Adrenal gland (tissue), 12 donors: ENCODE results near the gene MAP3K9. TPM values are rescaled to one million over a fixed set of nuclear protein-coding genes. Genes with fewer than 3 reads are reported as not detected.
"Not testable (repeated sequence)": the region's sequence is repeated elsewhere in the genome, so short reads cannot be mapped to it uniquely, and the experiment has no call there.

Experiments
- DNase-seq, 7 donors: peaks; one replicate each; pipeline ENCODE4 v3.0.0-alpha.2; 2019 to 2020
- H3K27ac ChIP-seq, 5 donors: fragments of 200-600 bp; sonication (generic) in 4 of 5; 1 replicate in 3 of 5; 2 replicates in 2 of 5; pipeline versions ENCODE4 v1.5.1 to v1.8.0; 2016 to 2020; ENCODE audit warnings: mild to moderate bottlenecking in 1 of 5
- H3K27me3 ChIP-seq: fragments of 200-600 bp; 2 replicates; pipeline ENCODE4 v1.8.0; 2021
- H3K36me3 ChIP-seq, 2 donors: fragments of 200-600 bp; replicated peaks in 1 of 2; 1 replicate in 1 of 2; 2 replicates in 1 of 2; pipeline versions ENCODE4 v1.5.1 to v1.8.0; 2018 to 2022
- H3K4me1 ChIP-seq, 2 donors: fragments of 200-600 bp; replicated peaks in 1 of 2; 1 replicate in 1 of 2; 2 replicates in 1 of 2; pipeline versions ENCODE4 v1.5.1 to v1.8.0; 2018 to 2021
- H3K4me3 ChIP-seq, 4 donors: fragments of 200-600 bp; sonication (generic) in 3 of 4; one replicate each; pipeline ENCODE4 v1.5.1; 2016 to 2018
- H3K9me3 ChIP-seq, 3 donors: fragments of 200-600 bp; sonication (generic) in 1 of 3; replicated peaks in 1 of 3; 1 replicate in 2 of 3; 2 replicates in 1 of 3; pipeline versions ENCODE4 v1.5.1 to v1.8.0; 2016 to 2021
- CTCF ChIP-seq, 6 experiments: fragments of 450-650 bp in 4 of 6; fragments of 200-600 bp in 2 of 6; sonication (generic) in 1 of 6; IDR thresholded peaks; 1 replicate in 5 of 6; 2 replicates in 1 of 6; pipeline versions ENCODE4 v1.5.1 to v1.8.0; 2016 to 2021; ENCODE audit warnings: antibody characterized with exemption in 6 of 6, mild to moderate bottlenecking in 2 of 6, moderate library complexity in 1 of 6
- POLR2A ChIP-seq, 2 donors: fragments of 450-650 bp; IDR thresholded peaks; one replicate each; pipeline ENCODE4 v1.6.1; 2017; ENCODE audit warnings: antibody characterized with exemption in 2 of 2, mild to moderate bottlenecking in 2 of 2, moderate library complexity in 1 of 2
- WGBS, 4 donors: extraction: QIAGEN DNeasy Blood & Tissue Kit in 2 of 4; methylation state at CpG; one replicate each; pipeline versions ENCODE4 v1.1.5 to v1.1.7; 2013 to 2017; 5-methylcytosine and 5-hydroxymethylcytosine counted together
- intact Hi-C, 2 donors: fragments of 100-400 bp; cut with DNase I; formaldehyde crosslinking; loops; one replicate each; pipeline versions ENCODE4 v1.14.1 to v1.15.0; 2022 to 2023
- polyA plus RNA-seq, 3 donors: library from polyadenylated mRNA; stranded (reverse); fragments of 200-250 nt in 2 of 3; fragments of 350-450 nt in 1 of 3; fragmentation: Illumina TruSeq in 1 of 3; extraction: RNeasy Lipid Tissue Mini Kit (QIAGEN cat#74804) in 1 of 3; gene quantifications; one replicate each; pipeline ENCODE4 v1.2.3, GENCODE V29; 2013 to 2014
- total RNA-seq, 9 donors: library from RNA; depleted of rRNA in 4 of 9; stranded (reverse); fragments of >200 nt in 4 of 9; fragments of 120-200 nt in 1 of 9; fragmentation: NEBNext Ultra II Directional in 1 of 9; extraction: Animal tissue kit (Norgen Biotek cat#: 25700) in 1 of 9; gene quantifications; one replicate each; pipeline versions ENCODE4 v1.1.0 to v1.2.4, GENCODE V29; 2013 to 2023
- donor health status: healthy with polysubstance abuse.
- donor health status: Bipolar disorder and iron deficiency.
- donor health status: DM: yes; HTN: yes; CAD: no.
- donor health status: DM: no; HTN: no; CAD: no.
- donor health status: DM: no; HTN: no; CAD: no.
- donor health status: DM: yes; HTN: yes; CAD: no.

The MAP3K9 gene
- total and polyA plus RNA-seq, 12 donors: 0.67 to 6.7 (median 2.9) TPM

GRCh38 chr14:70856851-70857495, 47.7 kb upstream of the MAP3K9 start:
- Histone ChIP-seq H3K36me3 (no peaks in the 10 kb centered on the region), H3K4me1 (no peaks in the 10 kb centered on the region), H3K4me3 (no peak overlapping the region), H3K27ac (no peak overlapping the region), H3K27me3 (no peaks in the 10 kb centered on the region), H3K9me3 (no peaks in the 10 kb centered on the region)
- intact Hi-C loops: no loop called here
- no peak for DNase-seq
- TF ChIP-seq CTCF (IDR thresholded peaks at IDR 0.05): no peak
- TF ChIP-seq POLR2A (IDR thresholded peaks at IDR 0.05): no peak
- 71 to 79% (median 78%) methylated on average over 2 of the region's 2 CpGs for WGBS, 4 donors

- H3K27ac ChIP-seq: no peak overlapping the region
- TF ChIP-seq POLR2A (IDR thresholded peaks at IDR 0.05) (no peak), CTCF (IDR thresholded peaks at IDR 0.05) (no peak)
- H3K27me3 ChIP-seq: no peaks in the 10 kb centered on the region
- H3K4me3 ChIP-seq: no peak overlapping the region
- H3K36me3 ChIP-seq: no peaks in the 10 kb centered on the region
- DNase-seq: no peak
- no peaks in the 10 kb centered on the region for H3K4me1 ChIP-seq
- intact Hi-C loops: no loop called here
- 61 to 78% (median 74%) methylated on average over 5 of the region's 5 CpGs for WGBS, 4 donors
- no peaks in the 10 kb centered on the region for H3K9me3 ChIP-seq
Observed at GRCh38 chr14:70855486-70855885, 46.2 kb upstream of the MAP3K9 start.

GRCh38 chr14:70853658-70854057, 44.3 kb upstream of the MAP3K9 start:
- intact Hi-C loops, H3K4me1 ChIP-seq, H3K9me3 ChIP-seq, H3K4me3 ChIP-seq, H3K36me3 ChIP-seq, DNase-seq, H3K27me3 ChIP-seq, H3K27ac ChIP-seq: not testable (repeated sequence)
- 68 to 89% (median 85%) methylated on average over 3 of the region's 3 CpGs for WGBS, 4 donors

- H3K36me3 ChIP-seq: no peaks in the 10 kb centered on the region
- H3K4me1 ChIP-seq: no peaks in the 10 kb centered on the region
- no peak for TF ChIP-seq CTCF (IDR thresholded peaks at IDR 0.05)
- TF ChIP-seq POLR2A (IDR thresholded peaks at IDR 0.05): no peak
- no peaks in the 10 kb centered on the region for H3K9me3 ChIP-seq
- H3K4me3 ChIP-seq: no peak overlapping the region
- H3K27me3 ChIP-seq: no peaks in the 10 kb centered on the region
- intact Hi-C loops: no loop called here
- 86 to 95% (median 93%) methylated on average over 3 of the region's 3 CpGs for WGBS, 4 donors
- no peak for DNase-seq
- no peak overlapping the region for H3K27ac ChIP-seq
Observed at GRCh38 chr14:70847406-70848090, 38.2 kb upstream of the MAP3K9 start.

GRCh38 chr14:70845601-70846000, 36.3 kb upstream of the MAP3K9 start:
- Histone ChIP-seq H3K27ac (no peak overlapping the region), H3K27me3 (no peaks in the 10 kb centered on the region), H3K4me3 (no peak overlapping the region), H3K36me3 (no peaks in the 10 kb centered on the region), H3K4me1 (no peaks in the 10 kb centered on the region), H3K9me3 (no peaks in the 10 kb centered on the region)
- TF ChIP-seq POLR2A (IDR thresholded peaks at IDR 0.05) (no peak), CTCF (IDR thresholded peaks at IDR 0.05) (no peak)
- intact Hi-C loops: no loop called here
- no peak for DNase-seq
- WGBS, 4 donors: 81 to 87% (median 82%) methylated on average over 2 of the region's 2 CpGs
